Activated B cell treated with CpG ODN at 0.5 μM for 24 hours (primary cell): ENCODE measurements around the gene TMEM129. TPM values are rescaled to one million over a fixed set of nuclear protein-coding genes. Genes with fewer than 3 reads are reported as not detected.

ENCODE experiments used
- ATAC-seq: fragments of 200-7000 bp; cut with Tn5 transposase; one replicate; pipeline ENCODE4 v1.10.0; 2021; ENCODE audit warnings: low read depth, mild to moderate bottlenecking, moderate library complexity
- CTCF ChIA-PET: fragments of 350-600 bp; sonication (Branson Sonifier 250); formaldehyde crosslinking; loops from one replicate; lab custom pipeline; 2021; ENCODE audit warnings: antibody characterized with exemption; lab: Charles Lee
- POLR2A ChIA-PET: fragments of 350-600 bp; sonication (Branson Sonifier 250); formaldehyde crosslinking; loops from one replicate; lab custom pipeline; 2021; ENCODE audit warnings: antibody characterized with exemption; lab: Charles Lee
- DNase-seq: peaks from one replicate; pipeline ENCODE4 v3.0.0; 2022
- H3K27ac Mint-ChIP-seq: one replicate; pipeline ENCODE4 v1.8.0; 2020; ENCODE audit warnings: mixed read lengths
- H3K27me3 Mint-ChIP-seq: one replicate; pipeline ENCODE4 v1.8.0; 2021; ENCODE audit warnings: mixed read lengths
- H3K36me3 Mint-ChIP-seq: one replicate; pipeline ENCODE4 v1.8.0; 2021; ENCODE audit warnings: low read depth, mixed read lengths
- H3K4me1 Mint-ChIP-seq: one replicate; pipeline ENCODE4 v1.8.0; 2021; ENCODE audit warnings: mixed read lengths
- H3K4me3 Mint-ChIP-seq: one replicate; pipeline ENCODE4 v1.8.0; 2020; ENCODE audit warnings: mild to moderate bottlenecking, mixed read lengths
- H3K9me3 Mint-ChIP-seq: one replicate; pipeline ENCODE4 v1.8.0; 2020; ENCODE audit warnings: mixed read lengths
- intact Hi-C: fragments of 100-400 bp; cut with micrococcal nuclease; formaldehyde crosslinking; loops from one replicate; pipeline ENCODE4 v1.15.1; 2024
- total RNA-seq: library from RNA; stranded (reverse); gene quantifications from 2 replicates; pipeline ENCODE4 v1.2.3, GENCODE V29; 2022
- TF ChIP-seq, protein P1 (sequence below): fragments of 200-600 bp; IDR thresholded peaks from one replicate; pipeline ENCODE4 v1.8.0; 2022; ENCODE audit warnings: antibody characterized with exemption, mild to moderate bottlenecking

Gene TMEM129
- total RNA-seq, 1 donor from 2014 or later = 23.7 TPM

DNA sequence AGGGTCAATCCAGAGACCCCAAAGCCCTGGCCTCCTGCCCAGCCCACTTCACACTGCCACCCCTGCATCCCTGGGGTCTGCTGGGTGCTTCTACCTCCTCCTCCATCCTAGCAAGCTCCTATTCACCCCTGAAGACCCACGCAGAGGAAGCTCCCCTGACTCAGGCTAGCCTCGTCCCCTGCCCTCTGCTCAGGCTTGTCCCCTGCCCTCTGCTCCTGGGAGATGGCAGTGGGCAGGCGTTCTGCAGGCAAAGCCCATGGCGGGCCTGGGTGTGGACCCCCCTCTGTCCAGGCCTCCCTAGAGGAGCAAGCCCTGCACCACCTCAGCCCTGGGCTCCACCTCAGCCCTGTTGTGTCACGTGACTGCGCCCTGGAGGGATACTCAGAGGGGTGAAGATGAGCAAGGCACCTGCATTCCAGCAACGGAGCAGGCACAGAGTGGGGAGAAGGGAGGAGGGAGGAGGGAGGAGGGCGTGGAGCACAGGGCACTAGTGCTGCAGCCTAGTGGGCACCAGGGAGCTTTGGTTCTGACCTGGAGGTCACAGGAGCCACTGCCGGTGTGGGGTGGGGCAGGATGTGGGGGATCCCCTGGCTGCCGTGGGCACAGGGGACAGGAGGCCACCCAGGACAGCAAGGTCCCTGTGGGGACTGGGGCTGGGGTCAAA lies 44.4 kb upstream of the TMEM129 start:
- TF ChIP-seq, protein P1, sequence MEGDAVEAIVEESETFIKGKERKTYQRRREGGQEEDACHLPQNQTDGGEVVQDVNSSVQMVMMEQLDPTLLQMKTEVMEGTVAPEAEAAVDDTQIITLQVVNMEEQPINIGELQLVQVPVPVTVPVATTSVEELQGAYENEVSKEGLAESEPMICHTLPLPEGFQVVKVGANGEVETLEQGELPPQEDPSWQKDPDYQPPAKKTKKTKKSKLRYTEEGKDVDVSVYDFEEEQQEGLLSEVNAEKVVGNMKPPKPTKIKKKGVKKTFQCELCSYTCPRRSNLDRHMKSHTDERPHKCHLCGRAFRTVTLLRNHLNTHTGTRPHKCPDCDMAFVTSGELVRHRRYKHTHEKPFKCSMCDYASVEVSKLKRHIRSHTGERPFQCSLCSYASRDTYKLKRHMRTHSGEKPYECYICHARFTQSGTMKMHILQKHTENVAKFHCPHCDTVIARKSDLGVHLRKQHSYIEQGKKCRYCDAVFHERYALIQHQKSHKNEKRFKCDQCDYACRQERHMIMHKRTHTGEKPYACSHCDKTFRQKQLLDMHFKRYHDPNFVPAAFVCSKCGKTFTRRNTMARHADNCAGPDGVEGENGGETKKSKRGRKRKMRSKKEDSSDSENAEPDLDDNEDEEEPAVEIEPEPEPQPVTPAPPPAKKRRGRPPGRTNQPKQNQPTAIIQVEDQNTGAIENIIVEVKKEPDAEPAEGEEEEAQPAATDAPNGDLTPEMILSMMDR = no peak
- peaks cover 15% of the 10 kb centered on the region for H3K4me1 Mint-ChIP-seq
- H3K27ac Mint-ChIP-seq = no peak overlapping the region
- ChIA-PET POLR2A (no interaction called here), CTCF (no interaction called here)
- intact Hi-C loops = loop anchor here (5.0 kb wide), 1 partner anchor 47 kb away; no protein-coding TSS in a partner anchor
- no peak overlapping the region for H3K4me3 Mint-ChIP-seq
- no peaks in the 10 kb centered on the region for H3K9me3 Mint-ChIP-seq
- H3K36me3 Mint-ChIP-seq = no peaks in the 10 kb centered on the region
- peaks cover 8% of the 10 kb centered on the region for H3K27me3 Mint-ChIP-seq
- DNase-seq (no peak), ATAC-seq (no peak)

DNA sequence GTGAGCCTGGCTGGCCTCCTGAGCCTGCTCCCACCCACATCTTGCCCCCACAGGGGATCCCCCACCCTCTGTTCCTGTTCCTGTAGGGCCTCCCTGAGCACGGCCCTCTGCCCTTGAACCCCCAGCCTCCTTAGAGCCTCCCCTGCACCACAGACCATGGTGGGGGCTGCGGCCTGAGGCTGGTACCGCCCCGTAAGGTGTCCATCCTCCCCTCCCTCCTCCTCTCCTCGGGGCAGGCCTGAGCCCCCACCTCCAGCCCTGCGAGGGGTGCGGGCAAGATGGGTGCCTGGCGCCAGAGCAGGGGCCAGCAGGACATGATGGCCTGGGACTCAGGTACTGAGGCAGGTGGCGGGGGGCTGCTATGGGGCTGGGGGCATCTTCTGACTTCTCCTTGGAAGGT lies 43.5 kb upstream of the TMEM129 start:
- intact Hi-C loops = loop anchor here (5.0 kb wide), 1 partner anchor 48 kb away; no protein-coding TSS in a partner anchor
- Mint-ChIP-seq H3K36me3 (no peaks in the 10 kb centered on the region), H3K9me3 (no peaks in the 10 kb centered on the region), H3K4me3 (no peak overlapping the region), H3K4me1 (peaks cover 15% of the 10 kb centered on the region), H3K27ac (no peak overlapping the region), H3K27me3 (peaks cover 8% of the 10 kb centered on the region)
- CTCF ChIA-PET = no interaction called here
- ATAC-seq = no peak
- no peak for DNase-seq
- POLR2A ChIA-PET = interaction anchor here (0.6 kb wide), 1 partner anchor 11 kb away, joined by 3 read pairs; no protein-coding TSS in a partner anchor
- TF ChIP-seq, protein P1 = no peak

DNA sequence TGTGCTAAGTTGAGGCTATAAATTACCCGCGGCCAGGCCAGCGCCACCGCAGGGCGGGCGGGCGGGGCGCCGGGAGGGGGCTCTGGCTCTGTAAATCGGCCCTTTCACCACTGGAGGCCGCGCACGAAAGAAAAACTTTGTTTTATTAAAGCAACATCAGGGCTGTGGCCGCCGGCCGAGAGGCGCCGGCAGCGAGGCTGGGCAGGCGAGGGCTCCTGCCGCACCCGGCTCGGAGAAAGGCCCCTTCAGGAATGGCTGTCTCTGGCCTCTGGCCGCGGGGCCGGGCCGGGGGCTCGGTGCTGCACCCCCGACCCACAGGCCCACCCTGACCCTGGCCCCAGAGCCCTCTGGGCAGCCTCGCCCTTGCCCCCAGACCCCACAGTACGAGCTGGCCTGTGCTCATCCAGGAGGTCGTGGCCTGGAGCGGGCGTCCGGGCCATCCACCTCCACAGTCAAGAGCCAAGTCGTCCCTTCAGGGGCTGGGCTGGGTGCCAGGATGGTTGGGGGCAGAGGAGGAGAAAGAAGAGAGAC lies 42.5 kb upstream of the TMEM129 start:
- H3K4me3 Mint-ChIP-seq = no peak overlapping the region
- intact Hi-C loops = no loop called here
- no peak for ATAC-seq
- no peaks in the 10 kb centered on the region for H3K9me3 Mint-ChIP-seq
- POLR2A ChIA-PET = no interaction called here
- H3K4me1 Mint-ChIP-seq = peaks cover 14% of the 10 kb centered on the region
- CTCF ChIA-PET = no interaction called here
- no peak for DNase-seq
- TF ChIP-seq, protein P1 = no peak
- H3K27me3 Mint-ChIP-seq = peaks cover 8% of the 10 kb centered on the region
- no peaks in the 10 kb centered on the region for H3K36me3 Mint-ChIP-seq
- H3K27ac Mint-ChIP-seq = no peak overlapping the region

DNA sequence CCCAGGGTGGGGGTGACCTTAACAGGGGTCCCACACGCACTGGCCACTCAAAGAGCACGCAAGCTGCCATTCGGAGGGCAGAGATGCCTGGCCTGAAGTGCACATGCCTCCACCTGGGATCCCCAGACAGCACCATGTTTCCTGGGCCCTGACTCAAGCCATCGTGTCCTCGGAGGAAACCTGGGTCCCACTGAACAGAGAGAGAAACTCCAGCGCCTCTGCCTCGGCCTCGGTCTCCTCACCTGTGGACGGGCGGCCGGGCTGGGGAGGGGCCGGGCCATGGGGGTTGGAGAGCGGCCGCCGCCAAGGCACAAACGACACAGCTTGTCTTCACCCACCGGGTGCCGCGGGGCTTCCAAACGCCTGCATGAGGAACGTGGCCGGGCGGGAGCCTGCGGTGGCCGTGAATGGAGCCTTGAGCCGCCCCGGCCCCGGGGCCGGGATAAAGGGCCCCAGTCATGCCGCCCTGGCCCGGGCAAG lies 42.0 kb upstream of the TMEM129 start:
- H3K4me1 Mint-ChIP-seq = peaks cover 8% of the 10 kb centered on the region
- H3K4me3 Mint-ChIP-seq = no peak overlapping the region
- ChIA-PET POLR2A (no interaction called here), CTCF (no interaction called here)
- ATAC-seq (no peak), DNase-seq (no peak)
- H3K9me3 Mint-ChIP-seq = no peaks in the 10 kb centered on the region
- TF ChIP-seq, protein P1 = no peak
- H3K27ac Mint-ChIP-seq = no peak overlapping the region
- H3K36me3 Mint-ChIP-seq = no peaks in the 10 kb centered on the region
- intact Hi-C loops = no loop called here
- H3K27me3 Mint-ChIP-seq = peaks cover 8% of the 10 kb centered on the region

DNA sequence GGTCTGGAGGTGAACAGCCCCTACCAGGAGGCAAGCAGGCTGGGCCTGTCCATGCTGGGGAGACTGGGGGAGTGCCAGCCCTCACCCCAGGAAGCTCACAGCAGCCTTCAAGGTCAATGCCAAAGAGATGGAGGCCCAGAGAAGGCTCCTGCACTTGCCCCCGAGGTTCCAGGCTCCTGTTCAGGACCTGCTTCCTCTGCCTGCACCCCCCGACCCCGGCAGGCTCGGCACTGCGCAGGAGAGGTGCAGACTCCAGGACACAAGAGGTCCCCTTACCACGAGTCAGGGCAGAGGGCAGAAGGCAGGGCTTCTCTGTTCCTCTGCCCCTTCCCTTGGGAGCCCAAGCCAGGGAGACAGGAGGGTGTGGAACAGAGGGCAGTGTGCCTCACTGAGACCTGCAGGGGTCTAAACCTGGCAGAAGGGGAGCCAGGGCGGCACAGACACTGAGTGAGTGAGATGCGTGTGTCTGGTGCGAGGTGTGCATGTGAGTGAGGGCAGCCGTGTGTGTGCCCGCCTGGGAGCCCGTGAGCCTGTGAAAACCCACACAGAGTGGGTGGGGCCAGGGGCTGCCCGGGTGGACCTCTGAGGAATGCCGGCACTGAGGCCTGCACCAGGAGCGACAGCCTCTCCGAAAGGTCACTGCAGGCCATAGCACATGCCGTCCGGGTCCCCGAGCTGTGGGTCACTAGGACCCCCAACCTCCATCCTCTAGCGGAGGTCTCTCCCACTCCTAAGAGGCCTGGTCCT lies 41.3 kb upstream of the TMEM129 start:
- no peaks in the 10 kb centered on the region for H3K9me3 Mint-ChIP-seq
- DNase-seq = no peak
- CTCF ChIA-PET = no interaction called here
- POLR2A ChIA-PET = no interaction called here
- H3K36me3 Mint-ChIP-seq = no peaks in the 10 kb centered on the region
- TF ChIP-seq, protein P1 = no peak
- no peak for ATAC-seq
- peaks cover 11% of the 10 kb centered on the region for H3K27me3 Mint-ChIP-seq
- H3K4me3 Mint-ChIP-seq = no peak overlapping the region
- H3K27ac Mint-ChIP-seq = no peak overlapping the region
- H3K4me1 Mint-ChIP-seq = peaks cover 5% of the 10 kb centered on the region
- intact Hi-C loops = no loop called here
